ENCODE results near the gene ATP9A.
"Not testable (repeated sequence)": the region's sequence is repeated elsewhere in the genome, so short reads cannot be mapped to it uniquely, and the experiment has no call there.

The ATP9A gene

DNA sequence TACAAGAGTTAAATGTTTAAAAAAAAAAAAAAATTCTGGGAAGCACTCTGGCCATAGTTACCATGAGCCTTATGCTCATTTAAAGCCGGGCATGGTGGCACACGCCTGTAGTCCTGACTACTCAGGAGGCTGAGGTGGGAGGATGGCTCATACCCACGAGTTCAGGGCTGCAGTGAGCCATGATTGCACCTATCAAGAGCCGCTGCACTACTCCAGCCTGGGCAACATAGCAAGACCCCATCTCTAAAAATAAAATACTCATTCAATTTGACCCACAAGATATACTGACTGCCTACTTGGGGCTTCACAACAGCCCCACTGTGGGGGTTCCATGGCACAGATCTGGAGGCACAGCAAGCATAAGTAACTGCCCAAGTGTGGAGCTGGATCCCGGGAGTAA lies 113.7 kb downstream of the ATP9A start:
- DNase-seq (ENCODE audit: low read depth): no peak

DNA sequence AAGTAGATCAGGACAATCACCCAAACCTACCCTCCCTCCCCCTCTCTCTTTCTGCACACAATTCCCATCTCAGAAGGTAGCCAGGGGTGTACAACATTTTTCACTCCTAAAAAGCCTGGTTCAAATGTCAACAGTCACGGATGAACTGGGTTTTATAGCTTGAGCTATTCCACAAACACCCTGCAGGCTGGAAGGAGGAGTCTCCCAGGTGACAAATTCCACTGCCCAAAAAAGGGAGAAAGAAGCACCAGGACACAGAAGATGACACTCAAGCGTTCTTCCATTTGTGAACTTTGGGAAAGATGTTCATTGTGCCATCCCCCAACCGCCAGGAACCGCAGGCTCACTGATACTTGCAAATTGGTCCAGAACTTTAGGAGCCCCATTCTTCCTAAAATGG lies 114.1 kb downstream of the ATP9A start:
- DNase-seq (ENCODE audit: low read depth): no peak

DNA sequence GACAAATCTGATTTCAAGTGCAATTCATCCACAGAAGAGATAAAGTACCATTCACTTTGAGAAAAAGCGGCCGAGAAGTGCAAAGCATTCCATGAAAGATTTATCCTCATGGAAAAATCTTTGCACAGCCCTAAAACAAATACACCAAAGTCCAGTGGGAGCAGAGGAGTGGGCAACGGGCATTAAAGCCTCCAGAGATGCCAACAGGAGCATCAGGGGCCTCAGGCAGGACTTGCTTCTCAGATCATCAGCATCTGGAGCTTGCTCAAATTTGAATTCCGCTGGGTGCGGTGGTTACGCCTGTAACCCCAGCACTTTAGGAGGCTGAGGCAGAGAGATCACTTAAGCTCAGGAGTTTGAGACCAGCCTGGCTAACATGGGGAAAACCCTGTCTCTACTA lies 115.0 kb downstream of the ATP9A start:
- no peak for DNase-seq (ENCODE audit: low read depth)

DNA sequence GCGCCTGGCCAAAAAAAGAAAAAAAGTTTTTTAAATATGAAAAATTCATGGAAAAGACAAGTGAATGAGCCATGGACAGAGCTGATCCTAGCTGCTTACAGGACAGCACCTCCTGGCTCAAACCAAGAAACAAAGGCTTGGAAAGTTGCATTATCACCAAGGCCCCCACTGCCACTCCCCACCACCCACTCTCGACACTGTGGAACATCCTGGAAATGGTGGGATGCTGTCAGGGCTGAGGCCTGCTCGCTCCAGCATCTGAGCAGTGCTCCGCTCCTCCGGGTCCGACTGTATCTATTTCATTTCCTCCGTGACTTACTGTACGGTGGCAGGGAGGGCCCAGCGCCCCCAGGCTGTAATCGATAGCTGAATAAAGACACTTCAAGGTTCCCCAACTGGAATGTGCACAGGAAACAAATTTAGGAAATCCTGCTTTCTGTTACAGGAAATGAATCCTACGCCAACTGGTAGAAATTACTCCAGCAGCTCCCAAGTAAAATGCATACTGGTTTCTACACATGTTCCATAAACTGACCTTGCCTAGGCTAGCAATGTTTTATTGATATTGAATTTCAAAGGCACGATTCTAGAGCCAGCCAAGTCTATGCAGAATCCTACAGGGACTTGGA lies 116.2 kb downstream of the ATP9A start:
- no peak for DNase-seq (ENCODE audit: low read depth)

DNA sequence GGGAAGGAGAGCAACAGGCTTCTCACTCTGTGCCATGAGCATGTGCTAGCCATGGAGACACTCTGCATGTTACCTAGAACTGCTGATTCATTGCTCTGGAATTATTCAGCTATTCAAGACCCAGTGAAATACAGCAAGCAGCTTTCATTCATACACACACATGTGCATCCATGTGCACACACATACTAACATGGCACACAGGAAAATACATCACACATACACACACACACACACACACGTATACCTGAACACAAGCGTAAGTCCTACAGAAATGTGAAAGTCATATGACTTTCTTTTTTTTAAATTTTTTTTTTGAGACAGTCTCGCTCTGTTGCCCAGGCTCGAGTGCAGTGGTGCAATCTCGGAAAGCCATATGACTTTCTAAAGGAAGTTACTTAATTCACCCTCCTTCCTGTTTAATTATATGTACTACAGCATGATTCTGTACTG lies 117.5 kb downstream of the ATP9A start:
- no peak for DNase-seq (ENCODE audit: low read depth)

DNA sequence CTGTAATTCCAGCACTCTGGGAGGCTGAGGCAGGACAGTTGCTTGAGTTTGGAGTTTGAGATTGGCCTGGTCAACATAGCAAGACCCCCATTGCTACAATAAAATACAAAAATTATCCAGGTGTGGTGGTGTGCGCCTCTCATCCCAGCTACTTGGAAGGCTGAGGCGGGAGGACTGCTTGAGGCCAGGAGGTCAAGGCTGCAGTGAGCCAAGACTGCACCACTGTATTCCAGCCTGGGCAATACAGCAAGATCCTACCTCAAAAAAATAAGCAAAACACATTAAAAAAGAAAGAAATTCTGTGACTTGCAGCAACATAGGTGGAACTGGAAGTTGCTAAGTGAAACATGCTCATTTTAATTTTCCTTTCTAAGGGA lies 119.6 kb downstream of the ATP9A start:
- DNase-seq (ENCODE audit: low read depth): no peak

DNA sequence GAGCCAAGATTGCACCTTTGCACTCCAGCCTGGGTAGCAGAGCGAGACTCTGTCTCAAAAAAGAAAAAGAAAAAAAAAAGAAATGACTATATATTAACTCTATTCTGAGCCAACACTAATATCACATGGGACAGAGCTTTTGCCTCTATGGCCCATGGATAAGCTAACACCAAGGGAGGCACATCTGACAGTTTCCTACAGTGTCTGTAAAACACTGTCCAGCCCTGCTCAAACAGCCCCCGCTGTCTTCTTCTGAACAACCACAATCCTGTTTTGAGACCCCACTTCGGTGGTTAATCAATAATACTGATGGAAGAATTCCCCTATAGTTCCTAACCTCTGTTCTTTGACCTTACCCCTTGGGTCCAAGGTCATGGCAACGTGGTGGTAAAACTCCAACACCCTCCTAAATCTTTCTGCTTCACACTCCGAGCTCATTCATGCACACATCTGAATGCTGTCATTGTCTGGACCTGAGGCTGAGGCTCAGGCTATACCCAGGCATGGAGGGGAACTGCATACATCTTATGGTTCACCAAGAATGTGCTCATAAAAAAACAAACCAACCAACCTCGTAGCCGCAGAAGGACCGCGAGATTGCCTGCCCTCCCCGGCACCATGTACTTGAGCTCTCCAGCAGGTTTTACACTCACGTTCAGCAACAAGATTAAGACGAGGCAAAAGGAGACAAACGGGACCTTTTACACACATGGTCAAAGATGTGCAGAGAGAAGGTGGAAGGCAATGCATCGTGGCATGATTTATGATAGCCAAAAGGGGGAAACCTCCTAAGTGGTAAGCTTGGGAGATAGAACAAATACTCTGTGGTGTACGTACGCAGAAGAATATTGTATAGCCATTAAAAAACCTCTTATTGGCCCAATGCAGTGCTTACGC lies 120.3 kb downstream of the ATP9A start:
- no peak for DNase-seq (ENCODE audit: low read depth)

DNA sequence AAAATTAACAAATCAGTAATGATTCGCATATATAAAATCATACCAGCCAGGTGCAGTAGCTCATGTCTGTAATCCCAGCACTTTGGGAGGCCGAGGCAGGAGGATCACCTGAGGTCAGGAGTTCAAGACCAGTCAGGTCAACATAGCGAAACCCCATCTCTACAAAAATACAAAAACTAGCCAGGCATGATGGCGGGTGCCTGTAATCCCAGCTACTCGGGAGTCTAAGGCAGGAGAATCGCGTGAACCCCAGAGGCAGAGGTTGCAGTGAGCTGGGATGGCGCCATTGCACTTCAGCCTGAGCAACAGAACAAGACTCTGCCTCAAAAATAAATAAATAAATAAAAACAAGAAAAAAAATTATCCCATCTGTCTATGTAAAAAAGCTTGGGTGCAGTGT lies 124.4 kb downstream of the ATP9A start:
- not testable (repeated sequence) for DNase-seq (ENCODE audit: low read depth)

DNA sequence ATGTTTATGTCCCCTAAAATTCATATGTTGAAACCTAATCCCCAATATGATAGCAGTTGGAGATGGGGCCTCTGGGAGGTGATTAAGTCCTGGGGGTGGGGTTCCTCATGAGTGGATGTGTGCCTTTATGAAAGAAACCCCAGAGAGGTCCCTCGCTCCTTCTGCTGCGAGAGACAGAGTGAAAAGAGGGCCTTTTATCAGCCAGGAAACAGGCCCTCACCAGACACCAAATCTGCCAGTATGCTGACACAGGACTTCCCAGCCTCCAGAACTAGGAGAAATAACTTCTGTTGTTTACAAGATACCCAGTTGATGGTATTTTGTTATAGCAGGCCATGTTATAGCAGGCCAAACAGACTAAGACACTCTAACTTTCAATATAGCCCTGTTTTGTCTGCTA lies 124.8 kb downstream of the ATP9A start:
- DNase-seq (ENCODE audit: low read depth): no peak

DNA sequence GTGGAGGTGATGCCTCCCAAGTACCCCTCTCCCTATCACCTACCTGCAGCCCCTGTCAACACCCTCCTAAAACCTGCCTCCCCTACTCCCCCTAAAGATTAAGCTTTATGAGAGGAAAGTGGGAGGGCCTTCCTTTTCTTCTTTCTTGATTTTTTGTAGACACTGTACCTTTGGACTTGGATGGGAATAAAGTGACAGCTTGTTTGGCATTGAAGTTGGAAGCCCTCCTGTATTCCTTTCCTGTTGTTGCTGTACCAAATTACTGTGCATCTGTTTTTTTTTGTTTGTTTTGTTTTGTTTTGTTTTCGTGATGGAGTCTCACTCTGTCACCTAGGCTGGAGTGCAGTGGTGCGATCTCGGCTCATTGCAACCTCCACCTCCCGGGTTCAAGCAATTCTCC lies 126.3 kb downstream of the ATP9A start:
- no peak for DNase-seq (ENCODE audit: low read depth)

DNA sequence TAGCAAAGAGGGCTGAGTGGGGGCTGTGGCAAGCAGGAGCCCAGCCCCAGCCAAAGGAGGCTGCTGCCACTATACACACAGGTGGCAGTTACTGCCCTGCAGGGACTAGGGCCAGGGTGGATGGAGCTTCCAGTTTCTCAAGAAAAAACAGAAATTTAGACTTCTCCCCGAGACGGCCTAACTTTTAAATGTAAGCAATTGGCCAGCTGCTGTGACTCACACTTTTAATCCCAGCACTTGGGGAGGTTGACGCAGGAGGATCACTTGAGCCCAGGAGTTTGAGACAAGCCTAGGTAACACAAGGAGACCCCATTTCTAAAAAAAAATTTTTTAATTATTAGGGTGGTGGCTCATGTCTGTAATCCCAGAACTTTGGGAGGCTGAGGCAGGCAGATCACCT lies 127.4 kb downstream of the ATP9A start:
- DNase-seq (ENCODE audit: low read depth): no peak

DNA sequence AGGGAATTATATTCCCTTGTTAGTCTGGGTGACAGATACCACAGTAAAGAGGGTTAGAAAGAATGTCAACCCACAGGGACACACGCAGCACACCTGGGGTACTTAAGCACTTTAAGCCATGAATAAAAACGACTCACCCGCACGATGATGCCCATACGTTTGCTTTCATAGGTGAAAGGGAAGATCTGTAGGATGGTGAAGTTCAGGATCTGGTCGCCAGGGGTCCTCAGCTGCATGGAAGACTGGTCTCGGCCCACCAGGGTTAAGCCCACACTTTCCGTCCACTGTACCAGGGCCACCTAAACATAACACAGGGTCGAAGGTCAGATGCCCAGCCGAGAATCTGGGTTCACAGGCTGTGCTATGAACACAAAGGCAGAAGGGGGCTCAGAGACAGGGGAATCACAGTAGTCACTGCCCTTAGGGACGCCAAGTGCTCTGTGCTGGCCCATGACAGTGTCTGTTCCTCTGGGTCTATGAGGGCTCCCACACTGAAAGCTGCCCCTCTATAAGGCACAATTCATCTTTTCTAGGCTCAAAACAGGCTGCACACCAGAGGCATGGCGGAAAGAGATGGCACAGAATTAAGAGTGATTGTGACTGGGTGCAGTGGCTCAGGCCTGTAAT lies 128.9 kb downstream of the ATP9A start:
- DNase-seq (ENCODE audit: low read depth): peak; percentile 61

DNA sequence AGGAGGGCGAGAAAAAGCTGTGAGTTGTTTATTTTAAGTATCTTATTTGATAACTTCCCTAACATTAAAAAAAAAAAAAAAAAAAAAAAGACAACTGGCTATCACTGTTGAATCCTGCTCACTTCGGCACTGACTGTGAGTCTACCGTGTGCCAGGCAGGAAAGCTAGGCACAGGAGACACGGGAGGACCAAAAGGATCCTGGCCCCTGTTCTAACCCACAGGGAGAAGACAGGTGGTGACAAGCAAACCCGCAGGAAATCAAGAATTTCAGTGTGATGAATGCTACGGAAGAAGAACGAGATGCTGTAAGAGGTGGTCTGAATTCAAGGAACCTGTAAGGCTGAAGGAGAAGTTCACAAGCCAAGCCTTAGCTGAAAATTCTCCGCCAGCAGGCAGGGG lies 130.9 kb downstream of the ATP9A start:
- DNase-seq (ENCODE audit: low read depth): no peak

DNA sequence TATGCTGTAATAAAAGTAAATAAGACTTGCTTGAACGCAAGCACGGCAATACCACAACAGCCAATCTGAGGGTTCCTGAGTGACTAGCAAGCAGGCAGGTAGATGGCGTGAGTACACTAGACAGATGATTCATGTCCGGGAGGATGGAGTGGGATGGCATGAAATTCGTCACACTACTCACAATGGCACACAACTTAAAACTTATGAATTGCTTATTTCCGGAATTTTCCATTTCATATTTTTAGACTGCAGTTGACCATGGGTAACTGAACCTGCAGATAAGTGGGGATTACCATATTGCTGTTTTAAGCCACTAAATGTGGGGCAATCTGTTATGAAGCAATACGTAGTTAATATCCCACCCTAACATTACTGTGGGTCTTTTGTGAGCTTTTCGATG lies 132.1 kb downstream of the ATP9A start:
- no peak for DNase-seq (ENCODE audit: low read depth)

DNA sequence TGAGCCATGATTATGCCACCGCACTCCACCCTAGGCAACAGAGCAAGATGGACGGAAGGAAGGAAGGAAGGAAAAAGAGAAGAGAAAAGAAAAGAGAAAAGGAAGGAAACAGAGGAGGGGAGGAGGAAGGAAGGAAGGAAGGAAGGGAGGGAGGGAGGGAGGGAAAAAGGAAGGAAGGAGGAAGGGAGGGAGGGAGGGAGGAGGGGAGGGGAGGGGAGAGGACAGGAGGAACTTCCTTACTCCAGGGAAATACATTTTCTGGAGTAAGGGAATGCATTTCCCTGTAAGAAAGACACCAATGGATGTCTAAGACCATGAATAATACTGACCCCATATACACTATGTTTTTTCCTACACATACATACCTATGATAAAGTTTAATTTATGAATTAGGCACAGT lies 132.5 kb downstream of the ATP9A start:
- no peak for DNase-seq (ENCODE audit: low read depth)

DNA sequence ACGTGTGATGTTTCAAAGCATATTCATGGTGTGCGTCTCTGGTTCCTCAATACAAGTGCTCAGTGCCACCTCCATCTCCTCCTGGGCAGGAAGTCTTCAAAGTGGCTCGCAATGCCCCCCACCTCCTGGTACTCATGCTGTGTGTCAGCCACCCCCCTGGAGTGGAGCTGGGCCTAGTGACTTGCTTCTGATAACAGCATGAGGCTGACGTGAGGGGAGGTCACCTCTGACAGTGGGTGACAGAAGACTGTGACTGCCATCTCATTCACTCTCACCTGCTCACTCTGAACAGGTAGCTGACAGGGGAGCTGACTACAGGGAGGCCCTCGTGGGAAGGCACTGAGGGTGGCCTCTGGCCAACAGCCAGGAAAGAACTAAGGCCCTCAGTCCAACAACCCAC lies 133.3 kb downstream of the ATP9A start:
- no peak for DNase-seq (ENCODE audit: low read depth)

DNA sequence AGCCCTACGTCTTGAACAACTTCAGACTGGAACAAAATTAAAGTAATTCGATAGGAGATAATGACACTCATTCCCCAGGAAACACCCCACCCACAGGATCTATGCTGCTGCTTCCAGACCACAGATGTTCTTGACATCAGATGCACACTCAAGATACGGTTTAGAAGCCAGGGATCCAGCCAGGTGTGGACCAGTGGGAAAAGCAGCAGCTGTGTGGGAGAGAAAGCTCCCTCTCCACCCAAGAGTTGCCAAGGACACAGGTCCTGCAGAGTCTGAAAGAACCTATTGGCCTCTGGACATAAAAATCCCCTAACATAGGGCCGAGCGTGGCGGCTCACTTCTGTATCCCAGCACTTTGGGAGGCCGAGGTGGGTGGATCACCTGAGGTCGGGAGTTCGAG lies 133.9 kb downstream of the ATP9A start:
- no peak for DNase-seq (ENCODE audit: low read depth)

DNA sequence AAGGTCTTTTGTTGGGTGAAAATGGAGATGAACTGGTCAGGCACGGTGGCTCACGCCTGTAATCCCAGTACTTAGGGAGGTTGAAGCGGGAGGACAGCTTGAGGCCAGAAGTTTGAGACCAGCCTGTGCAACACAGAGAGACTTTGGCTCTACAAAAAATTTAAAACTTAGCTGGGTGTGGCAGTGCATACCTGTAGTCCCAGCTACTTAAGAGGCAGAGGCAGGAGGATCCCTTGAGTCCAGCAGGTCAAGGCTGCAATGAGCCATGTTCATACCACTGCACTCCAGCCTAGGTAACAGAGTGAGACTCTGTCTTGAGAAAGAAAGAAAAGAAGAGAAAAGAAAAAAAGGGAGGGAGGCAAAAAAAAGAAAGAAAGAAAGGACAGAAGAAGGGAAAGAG lies 134.8 kb downstream of the ATP9A start:
- DNase-seq (ENCODE audit: low read depth): no peak

DNA sequence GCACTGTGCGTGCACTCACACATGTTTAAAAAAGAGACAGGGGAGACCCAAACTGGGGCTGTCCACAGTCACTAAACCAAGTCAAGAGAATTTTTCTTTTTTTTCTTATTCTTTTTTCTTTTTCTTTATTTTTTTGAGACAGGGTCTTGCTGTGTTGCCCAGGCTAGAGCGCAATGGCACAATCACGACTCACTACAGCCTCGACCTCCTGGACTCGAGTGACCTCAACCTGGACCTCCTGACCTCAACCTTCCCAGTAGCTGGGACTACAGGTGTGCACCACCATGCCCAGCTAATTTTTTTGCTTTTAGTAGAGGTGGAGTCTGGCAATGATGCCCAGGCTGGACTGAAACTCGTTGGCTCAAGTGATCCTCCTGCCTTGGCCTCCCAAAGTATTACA lies 136.2 kb downstream of the ATP9A start:
- no peak for DNase-seq (ENCODE audit: low read depth)

DNA sequence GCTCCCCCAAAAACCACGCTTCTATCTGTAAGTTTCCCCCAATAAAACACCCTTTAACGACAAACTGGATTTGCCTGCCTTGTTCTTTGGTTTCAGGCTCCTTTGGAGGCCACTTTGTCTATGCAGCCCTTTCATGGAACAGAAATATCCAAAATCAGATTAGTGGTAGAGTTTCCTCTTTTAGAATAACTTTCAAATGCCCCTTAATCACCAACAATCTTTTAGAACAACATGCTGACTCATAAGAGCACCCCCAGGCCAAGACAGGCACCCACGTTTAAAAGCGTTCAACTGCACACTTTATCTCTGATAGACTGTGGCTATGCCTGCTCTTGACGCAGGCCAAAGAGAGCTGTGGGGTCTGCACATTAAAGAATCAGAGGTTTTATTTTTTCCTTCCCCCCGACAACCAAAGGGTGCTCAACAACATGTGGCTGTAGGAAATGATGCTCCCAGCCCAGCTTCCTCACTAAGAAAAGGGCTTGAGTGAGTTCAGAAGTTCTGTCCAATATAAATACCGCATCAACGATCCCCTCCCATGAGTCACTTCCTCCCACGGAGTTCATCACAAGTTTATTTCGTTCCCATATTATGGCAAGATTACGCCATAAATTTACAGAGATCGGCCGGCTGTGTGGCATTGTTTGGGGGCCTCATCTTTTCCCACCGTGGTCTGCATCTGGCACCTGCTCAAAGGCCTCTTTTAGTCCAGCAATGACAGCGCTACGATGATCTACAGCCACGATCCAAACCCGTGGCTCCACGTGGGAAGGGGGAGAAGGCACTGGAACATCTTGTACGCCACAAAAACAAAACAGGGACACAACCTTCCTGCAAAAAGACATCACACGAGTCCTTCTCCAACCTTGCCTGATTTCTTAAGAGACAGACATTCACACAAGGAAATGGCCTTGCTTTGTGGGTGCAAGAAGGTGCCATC lies 136.9 kb downstream of the ATP9A start:
- DNase-seq (ENCODE audit: low read depth): peak; percentile 12

DNA sequence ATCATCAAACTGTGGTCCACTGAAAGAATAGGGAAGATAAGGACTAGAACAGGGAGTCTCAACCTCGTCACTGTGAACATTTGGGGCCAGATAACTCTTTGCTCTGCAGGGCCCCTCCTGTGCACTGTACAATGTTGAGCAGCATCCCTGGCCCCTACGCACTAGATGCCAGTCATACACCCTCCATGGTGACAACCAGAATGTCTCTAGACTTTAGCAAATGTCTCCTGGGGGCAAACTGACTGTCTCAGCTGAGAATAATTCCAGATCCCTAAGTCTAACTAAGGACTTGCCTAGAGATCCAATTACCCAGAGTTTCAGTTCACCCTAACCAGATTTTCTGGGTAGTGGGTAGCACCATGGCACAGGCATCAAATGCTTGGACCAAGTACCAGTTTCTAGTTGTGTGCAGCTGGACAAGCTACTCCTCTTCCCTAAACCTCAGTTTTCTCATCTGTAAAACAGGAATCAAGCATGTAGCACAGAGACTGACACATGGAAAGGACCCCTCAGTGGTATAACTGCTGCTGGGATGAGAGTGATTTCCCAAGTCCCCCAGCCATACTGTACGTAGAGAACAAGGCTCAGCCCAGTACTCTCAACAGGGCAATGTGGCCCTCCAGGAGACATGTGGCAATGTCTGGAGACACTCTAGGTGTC lies 138.7 kb downstream of the ATP9A start:
- no peak for DNase-seq (ENCODE audit: low read depth)
